Coronary artery (tissue), 2 donors: ENCODE results near the gene TBC1D5.

Experiments used
- DNase-seq: peaks from one replicate; pipeline ENCODE4 v3.0.0-alpha.2; 2017; ENCODE audit warnings: low spot score
- H3K27ac ChIP-seq, 2 donors: fragments of 200-600 bp; sonication (generic); one replicate each; pipeline ENCODE4 v1.5.1; 2016 to 2019
- H3K4me3 ChIP-seq: fragments of 200-600 bp; sonication (generic); 2 replicates; pipeline ENCODE4 v1.5.1; 2016; ENCODE audit warnings: mild to moderate bottlenecking, moderate library complexity
- CTCF ChIP-seq: fragments of 200-600 bp; sonication (generic); IDR thresholded peaks from one replicate; pipeline ENCODE4 v1.5.1; 2019; ENCODE audit warnings: antibody characterized with exemption

The TBC1D5 gene

DNA sequence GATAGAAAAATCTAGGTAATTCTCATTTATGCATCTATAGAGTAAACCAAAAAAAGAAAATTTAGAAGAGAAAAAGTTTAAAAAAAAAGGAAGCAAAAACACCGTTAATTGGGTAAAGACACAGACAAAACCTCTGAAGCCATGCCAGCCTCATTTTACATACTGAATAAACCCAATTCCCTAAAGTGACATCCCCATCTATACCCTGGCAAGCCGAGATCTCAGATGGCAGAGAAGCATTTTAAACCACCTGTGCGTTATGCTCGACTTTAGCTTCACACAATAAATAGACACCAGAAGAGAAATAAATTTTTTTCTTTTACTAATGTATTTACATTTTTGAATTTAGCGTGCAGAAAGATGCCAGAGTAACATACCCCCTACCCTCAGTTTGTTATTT is 475.6 kb downstream of the TBC1D5 start:
- no peak overlapping the region for H3K4me3 ChIP-seq
- H3K27ac ChIP-seq: no peak overlapping the region
- TF ChIP-seq CTCF: no peak
- DNase-seq: no peak

DNA sequence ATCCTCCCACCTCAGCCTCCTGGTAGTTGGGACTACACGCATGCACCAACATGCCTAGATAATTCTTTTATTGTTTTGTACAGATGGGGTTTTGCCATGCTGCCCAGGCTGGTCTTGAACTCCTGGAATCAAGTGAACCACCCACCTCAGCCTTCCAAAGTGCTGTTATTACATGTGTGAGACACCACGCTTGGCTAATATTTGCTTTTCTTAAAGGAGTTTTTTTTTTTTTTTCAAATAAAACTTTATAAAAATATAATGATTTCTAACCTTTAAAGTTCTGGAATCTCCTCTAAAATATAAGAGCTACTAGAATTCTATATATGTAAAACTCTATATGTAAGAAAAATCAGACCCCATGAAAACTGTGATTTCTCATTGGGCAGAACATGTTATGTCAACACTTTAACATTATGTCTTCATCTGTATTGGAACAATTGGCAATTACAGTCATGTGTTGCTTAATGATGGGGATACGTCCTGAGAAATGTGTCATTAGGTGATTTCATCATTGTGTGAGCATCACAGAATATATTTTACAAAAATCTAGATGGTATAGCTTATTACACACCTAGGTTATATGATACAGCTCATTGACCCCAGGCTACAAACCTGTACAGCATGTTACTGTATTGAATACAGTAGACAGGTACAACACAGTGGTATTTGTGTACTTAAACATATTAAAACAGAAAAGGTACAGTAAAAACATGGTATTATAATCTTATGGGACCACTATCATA is 480.6 kb downstream of the TBC1D5 start:
- no peak for DNase-seq
- Histone ChIP-seq H3K4me3 (no peak overlapping the region), H3K27ac (no peak overlapping the region)
- no peak for TF ChIP-seq CTCF

- Histone ChIP-seq H3K27ac (no peak overlapping the region), H3K4me3 (no peak overlapping the region)
- no peak for TF ChIP-seq CTCF
- no peak for DNase-seq
Observed at GRCh38 chr3:17260257-17260656, 482.2 kb downstream of the TBC1D5 start.

- DNase-seq: no peak
- TF ChIP-seq CTCF: no peak
- Histone ChIP-seq H3K27ac (no peak overlapping the region), H3K4me3 (no peak overlapping the region)
Observed at GRCh38 chr3:17259685-17260084, 482.7 kb downstream of the TBC1D5 start.

GRCh38 chr3:17258823-17259436 is 483.5 kb downstream of the TBC1D5 start:
- no peak overlapping the region for H3K4me3 ChIP-seq
- no peak overlapping the region for H3K27ac ChIP-seq
- TF ChIP-seq CTCF: peak; percentile 46
- no peak for DNase-seq

- TF ChIP-seq CTCF: no peak
- DNase-seq: no peak
Observed at GRCh38 chr3:17257269-17257668, 485.2 kb downstream of the TBC1D5 start.

DNA sequence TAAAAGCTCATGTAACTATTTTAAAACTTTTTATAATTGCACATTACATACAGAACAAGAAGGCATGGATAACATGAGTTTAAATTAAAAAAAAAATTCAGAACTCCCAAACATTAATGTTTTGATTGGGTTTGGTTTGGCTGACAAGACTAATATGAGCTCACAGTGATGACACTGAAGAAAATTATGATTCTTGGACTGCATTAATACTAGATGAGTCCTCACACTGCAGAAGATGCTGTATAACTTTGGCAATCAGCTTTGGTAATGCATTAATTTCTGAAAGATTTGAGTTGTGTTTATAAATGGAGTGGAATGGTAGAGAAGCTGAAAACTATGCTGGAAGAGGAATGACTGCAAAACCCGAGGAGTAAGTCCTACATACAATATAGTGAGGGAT is 498.8 kb downstream of the TBC1D5 start:
- Histone ChIP-seq H3K4me3 (no peak overlapping the region), H3K27ac (no peak overlapping the region)
- no peak for DNase-seq
- no peak for TF ChIP-seq CTCF

More at GRCh38 chr3:17257269-17257668, 485.2 kb downstream of the TBC1D5 start:
- Histone ChIP-seq H3K27ac (no peak overlapping the region), H3K4me3 (no peak overlapping the region)
